RPMI7951 (cell line): Measurements from ENCODE around the gene CEP135. TPM values are rescaled to one million over a fixed set of nuclear protein-coding genes. Genes with fewer than 3 reads are reported as not detected.

Source experiments
- DNase-seq: peaks from one replicate; pipeline ENCODE4 v3.0.0-alpha.2; 2012; ENCODE audit warnings: low read depth
- total RNA-seq: library from RNA; depleted of rRNA; stranded (reverse); fragments of >200 nt; shearing (Covaris generic); gene quantifications from 2 replicates; pipeline ENCODE4 v1.2.3, GENCODE V29; 2014

The CEP135 gene
- total RNA-seq, 1 experiment from 2014 or later, result 8.3 TPM

- DNase-seq, result no peak
Measured at GRCh38 chr4:56007154-56007553, 58.4 kb downstream of the CEP135 start.

DNA sequence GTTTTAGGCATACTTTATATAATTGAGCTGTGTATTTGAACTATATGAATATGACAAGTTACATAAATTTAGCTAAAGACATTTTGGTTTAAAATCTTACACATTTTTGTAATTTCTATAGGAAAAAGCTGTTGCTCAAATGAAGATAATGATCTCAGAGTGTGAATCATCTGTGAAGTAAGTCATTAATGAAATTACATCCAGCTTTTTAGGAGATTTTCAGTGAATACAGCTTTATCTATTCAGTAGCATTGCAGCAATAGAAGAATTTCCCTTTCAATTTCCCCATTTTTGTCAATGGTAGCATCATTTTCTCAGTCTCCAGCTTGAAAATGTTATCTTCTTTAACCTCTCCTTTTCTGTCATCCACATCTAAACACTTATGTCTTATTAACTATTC is 59.5 kb downstream of the CEP135 start:
- no peak for DNase-seq

GRCh38 chr4:56026596-56026995 is 77.9 kb downstream of the CEP135 start:
- peak; percentile 39 for DNase-seq

- DNase-seq, result no peak
Measured at GRCh38 chr4:56028165-56028564, 79.4 kb downstream of the CEP135 start.

DNA sequence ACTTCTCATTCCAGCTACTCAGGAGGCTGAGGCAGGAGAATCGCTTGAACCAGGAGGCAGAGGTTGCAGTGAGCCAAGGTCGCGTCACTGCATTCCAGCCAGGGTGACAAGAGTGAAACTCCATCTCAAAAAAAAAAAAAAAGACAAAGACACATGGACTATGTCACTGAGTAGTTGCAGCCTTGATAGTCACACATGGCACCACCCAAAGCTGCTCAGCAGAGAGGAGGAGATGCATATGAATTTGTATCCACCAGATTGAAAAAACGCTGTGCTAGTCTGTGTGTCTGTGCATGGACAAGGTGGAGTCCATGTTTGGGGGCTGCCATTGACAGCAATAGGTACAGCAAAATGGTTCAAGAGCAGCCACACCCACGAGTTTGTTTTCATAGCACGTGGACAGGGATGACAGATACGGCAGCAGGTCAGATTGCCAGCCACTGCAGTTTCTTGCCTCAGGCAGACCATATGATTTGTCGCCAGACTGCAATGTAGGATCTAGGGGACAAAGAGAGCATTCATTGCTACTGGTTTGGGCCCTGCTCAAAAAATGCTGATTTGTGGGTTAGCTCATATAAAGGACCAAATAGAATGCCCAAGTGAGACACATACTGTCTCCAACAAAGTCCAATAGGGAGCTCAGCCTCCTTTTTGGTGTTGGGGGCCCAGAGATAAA is 89.9 kb downstream of the CEP135 start:
- peak; percentile 22 for DNase-seq

- no peak for DNase-seq
Measured at GRCh38 chr4:56040842-56041241, 92.1 kb downstream of the CEP135 start.

- DNase-seq, result no peak
Measured at GRCh38 chr4:56042225-56042624, 93.5 kb downstream of the CEP135 start.

DNA sequence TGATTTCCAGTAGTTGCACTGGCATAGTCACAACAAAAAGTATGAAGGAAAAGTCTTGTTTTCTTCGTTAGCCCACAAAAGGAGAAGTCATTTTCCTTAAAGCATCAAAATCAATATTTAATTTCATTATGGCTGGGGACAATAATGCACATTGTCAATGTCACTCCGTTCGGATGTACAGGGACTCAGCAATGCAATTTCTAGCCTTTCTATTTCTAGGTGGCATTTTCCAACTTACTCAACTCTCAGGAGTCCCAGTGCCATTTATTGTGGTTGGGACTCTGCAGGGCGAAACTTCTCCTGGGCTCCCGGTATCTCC is 99.6 kb downstream of the CEP135 start:
- no peak for DNase-seq

DNA sequence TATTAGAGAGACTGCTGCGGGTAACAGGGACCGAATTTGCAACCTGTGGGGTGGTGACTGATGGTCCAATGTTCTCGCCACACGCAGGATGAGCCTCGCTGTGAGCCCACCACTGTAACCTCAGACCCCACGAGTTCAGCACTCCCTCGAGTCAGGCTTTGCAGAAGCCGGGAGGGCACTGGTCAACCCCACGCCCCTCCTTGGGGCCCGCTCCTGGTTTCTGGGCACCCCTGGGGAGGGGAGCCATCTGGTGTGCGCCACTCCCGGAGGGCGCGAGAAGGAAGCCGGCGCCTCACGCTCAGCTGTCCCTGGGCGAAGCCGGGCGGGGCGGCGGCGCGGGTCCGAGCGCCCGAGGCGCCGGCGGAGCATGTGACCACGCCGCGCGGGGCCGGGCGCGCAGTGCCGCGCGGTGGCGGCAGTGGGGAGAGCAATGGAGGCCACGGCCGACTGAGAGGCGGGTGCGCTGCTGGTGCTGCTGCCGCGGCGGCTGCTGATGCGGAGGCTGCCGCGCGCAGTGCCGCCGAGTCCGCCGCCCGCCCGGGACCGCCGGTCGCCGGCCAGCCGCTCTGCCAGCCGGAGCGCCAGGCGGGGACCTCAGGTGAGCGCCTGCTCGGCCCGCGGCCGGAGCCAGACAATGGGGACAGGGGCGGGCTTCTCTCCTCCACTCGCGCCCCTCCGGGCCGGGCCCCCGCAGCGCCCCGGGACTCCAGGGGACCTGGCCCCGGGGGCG is 100.1 kb downstream of the CEP135 start:
- DNase-seq, result peak; percentile 21

GRCh38 chr4:56050625-56051024 is 101.9 kb downstream of the CEP135 start:
- no peak for DNase-seq

GRCh38 chr4:56051029-56051709 is 102.4 kb downstream of the CEP135 start:
- no peak for DNase-seq

GRCh38 chr4:56051710-56052075 is 102.9 kb downstream of the CEP135 start:
- DNase-seq, result no peak

- DNase-seq, result no peak
Measured at GRCh38 chr4:56052481-56052880, 103.7 kb downstream of the CEP135 start.

DNA sequence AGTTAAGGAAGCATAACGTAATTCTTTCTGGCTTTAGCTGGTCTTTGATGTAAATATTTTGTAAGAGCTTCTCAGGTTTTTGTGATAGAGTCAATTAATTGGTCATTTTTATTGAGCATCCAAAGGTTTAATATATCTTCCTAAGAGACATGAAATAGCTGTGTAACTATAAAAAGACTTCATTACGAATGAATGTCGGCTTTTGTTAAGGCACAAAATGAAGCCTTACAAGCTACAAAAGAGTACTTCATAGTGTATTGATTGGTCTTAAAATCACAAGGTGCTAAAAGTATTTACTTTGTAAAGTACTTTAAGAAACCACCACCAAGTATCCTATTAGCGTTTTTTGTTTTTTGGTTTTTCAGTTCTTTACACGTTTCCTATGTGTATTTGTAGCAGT is 104.2 kb downstream of the CEP135 start:
- no peak for DNase-seq

GRCh38 chr4:56055027-56055977 is 106.6 kb downstream of the CEP135 start:
- DNase-seq, result no peak

DNA sequence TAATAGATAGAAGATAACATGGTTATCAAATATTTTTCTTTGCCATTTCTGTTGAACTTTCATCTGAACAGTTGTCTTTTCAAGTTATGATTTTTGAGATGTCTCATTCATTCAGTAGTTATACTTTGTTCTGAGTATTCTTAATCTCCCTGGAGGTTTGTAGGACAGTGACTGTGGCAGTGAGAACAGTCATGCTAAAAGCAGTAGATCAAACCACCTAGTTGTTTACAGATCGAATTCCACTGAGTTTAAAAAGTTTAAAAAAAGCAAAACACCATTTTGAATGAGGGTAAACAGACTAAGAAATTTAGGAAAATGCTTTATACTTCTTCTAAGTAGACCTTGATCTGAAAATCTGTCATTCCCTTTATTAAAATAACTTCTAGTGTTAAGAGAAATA is 107.2 kb downstream of the CEP135 start:
- no peak for DNase-seq

DNA sequence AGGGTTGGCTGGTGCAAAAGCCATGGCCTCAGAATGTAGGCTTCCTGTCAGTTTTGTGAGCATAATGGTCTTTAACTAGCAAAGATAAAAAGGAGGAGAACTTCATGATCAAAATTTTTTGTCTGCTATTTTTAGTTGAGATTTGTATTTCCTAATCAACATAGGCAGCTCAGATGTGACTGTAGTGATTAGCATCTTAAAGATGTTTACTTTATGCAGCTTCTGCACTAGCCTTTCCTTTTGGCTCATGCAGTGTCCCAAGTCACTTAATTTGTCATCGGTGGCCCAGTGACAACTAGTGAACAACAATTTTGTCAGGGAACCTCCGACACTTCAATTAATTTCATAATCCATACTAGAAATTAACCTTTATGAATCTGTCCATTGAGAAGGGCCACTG is 109.8 kb downstream of the CEP135 start:
- DNase-seq, result no peak

GRCh38 chr4:56060036-56060435 is 111.3 kb downstream of the CEP135 start:
- DNase-seq, result no peak

DNA sequence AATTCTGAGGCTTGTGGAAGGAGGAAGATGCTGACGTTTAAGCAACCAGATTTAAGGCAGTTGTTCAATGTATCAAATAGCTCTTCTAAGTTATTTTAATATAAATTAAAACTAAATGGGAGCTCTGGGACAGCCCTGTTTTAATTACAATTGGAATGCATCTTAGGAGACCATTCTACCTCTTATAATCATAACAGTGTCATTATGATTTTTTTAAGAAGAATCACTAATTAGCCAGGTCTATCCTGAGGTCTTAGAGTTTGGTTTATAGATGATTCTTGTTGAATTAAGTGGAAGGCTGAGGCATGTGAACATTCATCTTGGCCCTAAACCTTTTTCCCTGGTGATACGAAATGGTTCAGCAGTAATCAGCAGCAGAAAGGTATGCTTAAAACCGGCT is 113.4 kb downstream of the CEP135 start:
- no peak for DNase-seq

- no peak for DNase-seq
Measured at GRCh38 chr4:56062526-56063145, 113.9 kb downstream of the CEP135 start.

DNA sequence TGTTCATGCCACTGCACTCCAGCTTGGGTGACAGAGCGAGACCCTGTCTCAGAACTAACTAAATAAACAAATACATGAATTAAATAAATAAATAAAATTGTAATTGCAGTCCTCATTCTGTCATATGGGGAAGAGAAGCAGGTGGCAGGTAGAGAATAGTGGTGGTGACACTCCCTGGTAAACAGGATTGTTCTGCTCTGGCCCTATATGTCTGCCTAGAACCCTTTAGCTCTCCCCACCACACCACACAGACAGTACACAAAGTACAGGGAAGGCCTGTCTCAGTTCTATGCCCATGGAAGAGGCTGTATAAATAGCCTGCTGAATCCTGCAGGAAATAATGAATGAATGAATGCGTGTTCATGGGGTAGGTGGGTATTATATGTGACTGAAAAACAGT is 117.7 kb downstream of the CEP135 start:
- no peak for DNase-seq

DNA sequence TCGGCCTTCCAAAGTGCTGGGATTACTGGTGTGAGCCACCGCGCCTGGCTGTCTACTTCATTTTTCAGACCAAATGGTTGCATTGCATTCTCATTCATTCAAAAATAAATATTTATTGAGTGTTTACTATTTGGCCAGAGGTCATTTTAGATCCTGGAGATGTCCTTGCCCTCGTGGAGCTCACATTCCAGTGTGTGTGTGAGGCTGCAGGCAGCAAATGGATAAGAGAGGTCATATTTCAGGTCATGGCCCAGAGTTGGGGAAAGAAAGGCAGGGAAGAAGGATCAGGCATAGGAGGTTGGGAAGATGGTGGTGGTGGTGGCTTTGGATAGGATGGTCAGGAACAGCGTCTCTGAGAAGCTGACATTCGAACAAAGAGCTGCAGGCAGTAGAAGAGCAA is 119.1 kb downstream of the CEP135 start:
- no peak for DNase-seq
